WI38 (cell line): ENCODE measurements around the gene NALCN.

Experiments
- H3K4me3 ChIP-seq: 2 replicates; pipeline ENCODE4 v1.5.1; 2011; ENCODE audit warnings: low read depth, mild to moderate bottlenecking, control low read depth, low read length
- CTCF ChIP-seq: IDR thresholded peaks from 2 replicates; pipeline ENCODE4 v1.5.1; 2012; ENCODE audit warnings: low read depth, mild to moderate bottlenecking, control low read depth, low read length

NALCN gene

GRCh38 chr13:101116341-101116740 lies 300.0 kb downstream of the NALCN start:
- no peak overlapping the region for H3K4me3 ChIP-seq
- no peak for TF ChIP-seq CTCF

GRCh38 chr13:101115762-101116171 lies 300.5 kb downstream of the NALCN start:
- no peak for TF ChIP-seq CTCF
- no peak overlapping the region for H3K4me3 ChIP-seq

- no peak for TF ChIP-seq CTCF
- H3K4me3 ChIP-seq, result no peak overlapping the region
Measured at GRCh38 chr13:101111894-101112293, 304.4 kb downstream of the NALCN start.

- no peak overlapping the region for H3K4me3 ChIP-seq
- TF ChIP-seq CTCF, result no peak
Measured at GRCh38 chr13:101109005-101109404, 307.3 kb downstream of the NALCN start.

- no peak for TF ChIP-seq CTCF
- H3K4me3 ChIP-seq, result no peak overlapping the region
Measured at GRCh38 chr13:101098873-101099272, 317.4 kb downstream of the NALCN start.

GRCh38 chr13:101092985-101093384 lies 323.3 kb downstream of the NALCN start:
- TF ChIP-seq CTCF, result no peak
- H3K4me3 ChIP-seq, result no peak overlapping the region

- no peak for TF ChIP-seq CTCF
- H3K4me3 ChIP-seq, result no peak overlapping the region
Measured at GRCh38 chr13:101090287-101090686, 326.0 kb downstream of the NALCN start.

- no peak for TF ChIP-seq CTCF
- no peak overlapping the region for H3K4me3 ChIP-seq
Measured at GRCh38 chr13:101085551-101085950, 330.8 kb downstream of the NALCN start.
